K562 (cell line): ENCODE results near the gene ZNF646. TPM values are rescaled to one million over a fixed set of nuclear protein-coding genes. Genes with fewer than 3 reads are reported as not detected.

Experiments used
- ATF2 ChIP-seq: sonication (generic); formaldehyde crosslinking; IDR thresholded peaks from 2 replicates; pipeline ENCODE4 v1.8.1; 2022; ENCODE audit warnings: missing genetic modification reagents
- BCL6 ChIP-seq: fragments of 250-450 bp; sonication (Bioruptor Pico); IDR thresholded peaks from 2 replicates; pipeline ENCODE4 v1.4.0; 2020
- BRF1 ChIP-seq: IDR thresholded peaks from 3 replicates; pipeline ENCODE4 v1.6.1; 2011; ENCODE audit warnings: borderline replicate concordance, mild to moderate bottlenecking; ENCODE audit not compliant: insufficient read length; ENCODE audit errors: extremely low read depth
- DMBX1 ChIP-seq: fragments of 250-450 bp; sonication (Bioruptor Pico); IDR thresholded peaks from 2 replicates; pipeline ENCODE4 v1.8.0; 2022; ENCODE audit warnings: inconsistent platforms, mild to moderate bottlenecking, moderate library complexity, borderline replicate concordance
- ERF ChIP-seq: fragments of 450-650 bp; formaldehyde crosslinking; IDR thresholded peaks from 2 replicates; pipeline ENCODE4 v1.4.0; 2020; ENCODE audit warnings: mild to moderate bottlenecking, mixed read lengths
- FOSL1 ChIP-seq: fragments of 200-800 bp; sonication (Bioruptor generic); conservative IDR thresholded peaks from 2 replicates; pipeline ENCODE4 v1.6.1; 2016; ENCODE audit warnings: missing genetic modification characterization, missing compliant biosample characterization
- HIVEP1 ChIP-seq: fragments of 250-450 bp; sonication (Bioruptor Pico); IDR thresholded peaks from 2 replicates; pipeline ENCODE4 v1.4.0; 2020; ENCODE audit warnings: mild to moderate bottlenecking
- HOMEZ ChIP-seq: fragments of 250-450 bp; sonication (Bioruptor Pico); IDR thresholded peaks from 2 replicates; pipeline ENCODE4 v1.4.0; 2020; ENCODE audit warnings: mild to moderate bottlenecking, moderate library complexity
- ILF3 ChIP-seq: fragments of 450-650 bp; IDR thresholded peaks from 2 replicates; pipeline ENCODE4 v1.6.1; 2018; ENCODE audit warnings: antibody characterized with exemption, mild to moderate bottlenecking, moderate library complexity, borderline replicate concordance
- KAT8 ChIP-seq: fragments of 450-650 bp; IDR thresholded peaks from 2 replicates; pipeline ENCODE4 v1.6.1; 2016; ENCODE audit warnings: low read depth, mild to moderate bottlenecking
- KDM1A ChIP-seq, 2 experiments: fragments of 450-650 bp; IDR thresholded peaks; 2 replicates each; pipeline ENCODE4 v1.6.1; 2016; ENCODE audit warnings: mild to moderate bottlenecking in 2 of 2
- MAFF ChIP-seq: IDR thresholded peaks from 2 replicates; pipeline ENCODE4 v1.6.1; 2012; ENCODE audit warnings: low read length, improper control_type of control experiment
- MAX ChIP-seq: sonication (generic); formaldehyde crosslinking; IDR thresholded peaks from 2 replicates; pipeline ENCODE4 v1.9.0; 2022; ENCODE audit warnings: mild to moderate bottlenecking, missing genetic modification reagents
- MTA2 ChIP-seq: fragments of 450-650 bp; IDR thresholded peaks from 2 replicates; pipeline ENCODE4 v1.6.1; 2016; ENCODE audit warnings: low read depth
- MYBL2 ChIP-seq, 2 experiments: fragments of 450-650 bp in 1 of 2; sonication (generic) in 1 of 2; formaldehyde crosslinking in 1 of 2; IDR thresholded peaks; 2 replicates each; pipeline versions ENCODE4 v1.6.1 to v1.8.1; 2017 to 2022; ENCODE audit warnings: borderline replicate concordance in 1 of 2, inconsistent platforms in 1 of 2, low read depth in 1 of 2, mild to moderate bottlenecking in 1 of 2, missing genetic modification reagents in 1 of 2, moderate library complexity in 1 of 2
- PCBP1 ChIP-seq: fragments of 200-400 bp; formaldehyde crosslinking; IDR thresholded peaks from 2 replicates; pipeline ENCODE4 v1.6.1; 2018; ENCODE audit warnings: mild to moderate bottlenecking, low read depth, low read length; ENCODE audit not compliant: poor library complexity, severe bottlenecking
- PHF8 ChIP-seq: fragments of 200-600 bp; sonication (generic); IDR thresholded peaks from 2 replicates; pipeline ENCODE4 v1.6.1; 2012; ENCODE audit warnings: mixed run types, mild to moderate bottlenecking, inconsistent platforms, low read length, moderate library complexity, borderline replicate concordance
- PRPF4 ChIP-seq: fragments of 200-400 bp; formaldehyde crosslinking; IDR thresholded peaks from one replicate; pipeline ENCODE4 v1.6.1; 2017; ENCODE audit warnings: low read length, low read depth, mild to moderate bottlenecking; ENCODE audit not compliant: insufficient read depth, poor library complexity, severe bottlenecking
- RAD21 ChIP-seq, 2 experiments: fragments of 250-450 bp in 1 of 2; fragments of 450-650 bp in 1 of 2; sonication (Bioruptor Pico) in 1 of 2; formaldehyde crosslinking in 1 of 2; IDR thresholded peaks in 1 of 2; conservative IDR thresholded peaks in 1 of 2; 2 replicates each; pipeline versions ENCODE4 v1.4.0 to v1.8.0; 2020 to 2022; ENCODE audit warnings: mild to moderate bottlenecking in 2 of 2, moderate library complexity in 1 of 2
- SIN3A ChIP-seq, 2 experiments: fragments of 150-350 bp in 1 of 2; IDR thresholded peaks; 2 replicates each; pipeline ENCODE4 v1.6.1; 2011 to 2016; ENCODE audit warnings: borderline replicate concordance in 2 of 2, low read depth in 2 of 2, low read length in 2 of 2, mild to moderate bottlenecking in 2 of 2, moderate library complexity in 2 of 2; ENCODE audit not compliant: control insufficient read depth in 1 of 2
- SNIP1 ChIP-seq: fragments of 450-650 bp; IDR thresholded peaks from 2 replicates; pipeline ENCODE4 v1.7.1; 2017; ENCODE audit warnings: low read depth, mild to moderate bottlenecking
- STAT5A ChIP-seq: IDR thresholded peaks from 2 replicates; pipeline ENCODE4 v1.6.1; 2012; ENCODE audit warnings: low read length, inconsistent platforms, borderline replicate concordance
- TCF7L2 ChIP-seq: fragments of 150-350 bp; IDR thresholded peaks from 2 replicates; pipeline ENCODE4 v1.6.1; 2016; ENCODE audit warnings: low read depth, mild to moderate bottlenecking, low read length, moderate library complexity
- ZEB2 ChIP-seq: fragments of 450-650 bp; IDR thresholded peaks from 2 replicates; pipeline ENCODE4 v1.6.1; 2016
- ZNF217 ChIP-seq: sonication (generic); formaldehyde crosslinking; IDR thresholded peaks from 2 replicates; pipeline ENCODE4 v1.8.0; 2022; ENCODE audit warnings: mild to moderate bottlenecking, missing genetic modification reagents
- ZNF41 ChIP-seq: fragments of 250-450 bp; sonication (Bioruptor Pico); conservative IDR thresholded peaks from 2 replicates; pipeline ENCODE4 v1.4.0; 2020; ENCODE audit warnings: mild to moderate bottlenecking
- polyA plus RNA-seq, 8 experiments: library from polyadenylated mRNA; depleted of rRNA in 4 of 8; stranded (reverse) in 5 of 8; unstranded in 3 of 8; fragments of >200 nt; fragmentation: Nextera tagmentation in 2 of 8; fragmentation: Illumina TruSeq in 1 of 8; extraction: Ambion mirVana in 2 of 8; extraction: Trizol in 1 of 8; gene quantifications; 2 replicates each; pipeline versions ENCODE4 v1.2.1 to v1.2.3, GENCODE V29; 2011 to 2014; ENCODE audit warnings: inconsistent platforms in 1 of 8, missing spikeins in 1 of 8
- total RNA-seq, 7 experiments: library from RNA; depleted of rRNA in 6 of 7; stranded (reverse); fragments of >200 nt in 6 of 7; fragmentation: Illumina TruSeq in 2 of 7; extraction: Trizol in 2 of 7; gene quantifications; 2 replicates each; pipeline versions ENCODE4 v1.2.1 to v1.2.3, GENCODE V29; 2011 to 2021; ENCODE audit warnings: low replicate concordance in 1 of 7

ZNF646 gene
- total and polyA plus RNA-seq, 9 of the 15 experiments (the other 6 are each of a cell fraction or from before 2014, with no cell fraction given): 0.08 to 20.6 (median 8.0) TPM

GRCh38 chr16:31073970-31074813 is at the start of gene ZNF646, which contains the start of gene ZNF668 (continued):
- TF ChIP-seq SIN3A (IDR thresholded peaks at IDR 0.05; ENCODE audit: borderline replicate concordance in 2 of 2, control insufficient read depth in 1 of 2, low read depth in 2 of 2, low read length in 2 of 2): peak; percentile 82 to 86; a peak in 1 of 4 replicates
- peak; percentile 39; the same call in 1 of the 2 replicates for TF ChIP-seq DMBX1 (CRISPR knock-in tag)
- TF ChIP-seq ZNF217 (CRISPR knock-in tag): no peak
- TF ChIP-seq MTA2: no peak
- no peak for TF ChIP-seq MAFF
- TF ChIP-seq ZNF41 (CRISPR knock-in tag): no peak
- no peak for TF ChIP-seq HIVEP1 (CRISPR knock-in tag)
- TF ChIP-seq MAX (CRISPR knock-in tag): peak; percentile 53
- TF ChIP-seq FOSL1 (tag): no peak
- no peak for TF ChIP-seq ERF (CRISPR knock-in tag)
- no peak for TF ChIP-seq BCL6 (CRISPR knock-in tag)
- no peak for TF ChIP-seq TCF7L2
- TF ChIP-seq PHF8: peak; percentile 74; the same call in 1 of the 2 replicates
- no peak for TF ChIP-seq SNIP1
- no peak for TF ChIP-seq RAD21 (CRISPR knock-in tag; conservative IDR thresholded peaks at IDR 0.05 in 1 of 2, IDR thresholded peaks at IDR 0.05 in 1 of 2)
- TF ChIP-seq PCBP1: no peak
- TF ChIP-seq ZEB2: peak; percentile 94
- TF ChIP-seq BRF1: no peak
- no peak; the same call in 1 of the 2 replicates for TF ChIP-seq STAT5A
- no peak for TF ChIP-seq PRPF4
- no peak for TF ChIP-seq KAT8
- TF ChIP-seq MYBL2 (IDR thresholded peaks at IDR 0.05; ENCODE audit: low read depth): no peak
- no peak for TF ChIP-seq MYBL2 (CRISPR knock-in tag; IDR thresholded peaks at IDR 0.05; ENCODE audit: borderline replicate concordance)
- no peak for TF ChIP-seq KDM1A (IDR thresholded peaks at IDR 0.05)
- no peak for TF ChIP-seq ATF2
- no peak for TF ChIP-seq ILF3
- TF ChIP-seq HOMEZ (CRISPR knock-in tag): no peak
